ENCODE measurements around the gene TSHZ2.
A peak's percentile ranks its signal among the peaks of the same experiment; 100 is the strongest.

TSHZ2 gene

GRCh38 chr20:53202777-53203176 lies 230.6 kb downstream of the TSHZ2 start:
- H3K4me3 ChIP-seq (ENCODE audit: low read length in 2 of 2), result no peak overlapping the region
- no peaks in the 10 kb centered on the region for H3K9me3 ChIP-seq (ENCODE audit: control insufficient read depth in 2 of 2, low read length in 2 of 2)
- H3K4me1 ChIP-seq (ENCODE audit: control insufficient read depth, insufficient read depth, low read length), result no peaks in the 10 kb centered on the region
- H3K9ac ChIP-seq (ENCODE audit: low read length in 2 of 2), result no peak overlapping the region
- H3K27me3 ChIP-seq (ENCODE audit: control insufficient read depth in 1 of 2, insufficient read depth in 2 of 2, low read length in 2 of 2), result peaks cover 0 to 3% of the 10 kb centered on the region in 2 donors
- H3K27ac ChIP-seq (ENCODE audit: low read length), result no peak overlapping the region
- H3K36me3 ChIP-seq (ENCODE audit: control insufficient read depth in 2 of 2, insufficient read depth in 2 of 2, low read length in 2 of 2), result no peaks in the 10 kb centered on the region

- Histone ChIP-seq H3K4me3 (ENCODE audit: low read length in 2 of 2) (no peak overlapping the region), H3K27ac (ENCODE audit: low read length) (no peak overlapping the region), H3K9ac (ENCODE audit: low read length in 2 of 2) (no peak overlapping the region), H3K36me3 (ENCODE audit: control insufficient read depth in 2 of 2, insufficient read depth in 2 of 2, low read length in 2 of 2) (no peaks in the 10 kb centered on the region), H3K27me3 (ENCODE audit: control insufficient read depth in 1 of 2, insufficient read depth in 2 of 2, low read length in 2 of 2) (no peaks in the 10 kb centered on the region), H3K4me1 (ENCODE audit: control insufficient read depth, insufficient read depth, low read length) (no peaks in the 10 kb centered on the region), H3K9me3 (ENCODE audit: control insufficient read depth in 2 of 2, low read length in 2 of 2) (no peaks in the 10 kb centered on the region)
These were observed 232.9 kb downstream of the TSHZ2 start for GRCh38 chr20:53205046-53205445.

- Histone ChIP-seq H3K4me3 (ENCODE audit: low read length in 2 of 2) (no peak overlapping the region), H3K27me3 (ENCODE audit: control insufficient read depth in 1 of 2, insufficient read depth in 2 of 2, low read length in 2 of 2) (no peaks in the 10 kb centered on the region), H3K27ac (ENCODE audit: low read length) (no peak overlapping the region), H3K9me3 (ENCODE audit: control insufficient read depth in 2 of 2, low read length in 2 of 2) (no peaks in the 10 kb centered on the region), H3K36me3 (ENCODE audit: control insufficient read depth in 2 of 2, insufficient read depth in 2 of 2, low read length in 2 of 2) (no peaks in the 10 kb centered on the region), H3K4me1 (ENCODE audit: control insufficient read depth, insufficient read depth, low read length) (no peaks in the 10 kb centered on the region), H3K9ac (ENCODE audit: low read length in 2 of 2) (no peak overlapping the region)
These were observed 236.1 kb downstream of the TSHZ2 start for GRCh38 chr20:53208110-53208832.

GRCh38 chr20:53210041-53210440 lies 237.9 kb downstream of the TSHZ2 start:
- no peaks in the 10 kb centered on the region for H3K27me3 ChIP-seq (ENCODE audit: control insufficient read depth in 1 of 2, insufficient read depth in 2 of 2, low read length in 2 of 2)
- H3K4me1 ChIP-seq (ENCODE audit: control insufficient read depth, insufficient read depth, low read length), result no peaks in the 10 kb centered on the region
- no peaks in the 10 kb centered on the region for H3K36me3 ChIP-seq (ENCODE audit: control insufficient read depth in 2 of 2, insufficient read depth in 2 of 2, low read length in 2 of 2)
- H3K27ac ChIP-seq (ENCODE audit: low read length), result no peak overlapping the region
- no peak overlapping the region for H3K9ac ChIP-seq (ENCODE audit: low read length in 2 of 2)
- no peaks in the 10 kb centered on the region for H3K9me3 ChIP-seq (ENCODE audit: control insufficient read depth in 2 of 2, low read length in 2 of 2)
- H3K4me3 ChIP-seq (ENCODE audit: low read length in 2 of 2), result no peak overlapping the region

GRCh38 chr20:53210931-53211330 lies 238.8 kb downstream of the TSHZ2 start:
- Histone ChIP-seq H3K36me3 (ENCODE audit: control insufficient read depth in 2 of 2, insufficient read depth in 2 of 2, low read length in 2 of 2) (no peaks in the 10 kb centered on the region), H3K9me3 (ENCODE audit: control insufficient read depth in 2 of 2, low read length in 2 of 2) (no peaks in the 10 kb centered on the region), H3K4me1 (ENCODE audit: control insufficient read depth, insufficient read depth, low read length) (no peaks in the 10 kb centered on the region), H3K4me3 (ENCODE audit: low read length in 2 of 2) (no peak overlapping the region), H3K27me3 (ENCODE audit: control insufficient read depth in 1 of 2, insufficient read depth in 2 of 2, low read length in 2 of 2) (peaks cover 0 to 1% of the 10 kb centered on the region in 2 donors), H3K9ac (ENCODE audit: low read length in 2 of 2) (no peak overlapping the region), H3K27ac (ENCODE audit: low read length) (no peak overlapping the region)

- Histone ChIP-seq H3K4me1 (ENCODE audit: control insufficient read depth, insufficient read depth, low read length) (no peaks in the 10 kb centered on the region), H3K4me3 (ENCODE audit: low read length in 2 of 2) (no peak overlapping the region), H3K27me3 (ENCODE audit: control insufficient read depth in 1 of 2, insufficient read depth in 2 of 2, low read length in 2 of 2) (peaks cover 5 to 6% of the 10 kb centered on the region in 2 donors), H3K9ac (ENCODE audit: low read length in 2 of 2) (no peak overlapping the region), H3K27ac (ENCODE audit: low read length) (no peak overlapping the region), H3K9me3 (ENCODE audit: control insufficient read depth in 2 of 2, low read length in 2 of 2) (no peaks in the 10 kb centered on the region), H3K36me3 (ENCODE audit: control insufficient read depth in 2 of 2, insufficient read depth in 2 of 2, low read length in 2 of 2) (no peaks in the 10 kb centered on the region)
These were observed 239.9 kb downstream of the TSHZ2 start for GRCh38 chr20:53212018-53212417.

GRCh38 chr20:53214392-53214791 lies 242.2 kb downstream of the TSHZ2 start:
- Histone ChIP-seq H3K27me3 (ENCODE audit: control insufficient read depth in 1 of 2, insufficient read depth in 2 of 2, low read length in 2 of 2) (peaks cover 5 to 7% of the 10 kb centered on the region in 2 donors), H3K27ac (ENCODE audit: low read length) (no peak overlapping the region), H3K4me1 (ENCODE audit: control insufficient read depth, insufficient read depth, low read length) (no peaks in the 10 kb centered on the region), H3K4me3 (ENCODE audit: low read length in 2 of 2) (no peak overlapping the region), H3K9me3 (ENCODE audit: control insufficient read depth in 2 of 2, low read length in 2 of 2) (no peaks in the 10 kb centered on the region), H3K36me3 (ENCODE audit: control insufficient read depth in 2 of 2, insufficient read depth in 2 of 2, low read length in 2 of 2) (no peaks in the 10 kb centered on the region), H3K9ac (ENCODE audit: low read length in 2 of 2) (no peak overlapping the region)

- no peak overlapping the region for H3K27ac ChIP-seq (ENCODE audit: low read length)
- no peaks in the 10 kb centered on the region for H3K9me3 ChIP-seq (ENCODE audit: control insufficient read depth in 2 of 2, low read length in 2 of 2)
- H3K36me3 ChIP-seq (ENCODE audit: control insufficient read depth in 2 of 2, insufficient read depth in 2 of 2, low read length in 2 of 2), result no peaks in the 10 kb centered on the region
- no peak overlapping the region for H3K4me3 ChIP-seq (ENCODE audit: low read length in 2 of 2)
- no peaks in the 10 kb centered on the region for H3K4me1 ChIP-seq (ENCODE audit: control insufficient read depth, insufficient read depth, low read length)
- H3K9ac ChIP-seq (ENCODE audit: low read length in 2 of 2), result no peak overlapping the region
- peaks cover 5 to 7% of the 10 kb centered on the region in 2 donors for H3K27me3 ChIP-seq (ENCODE audit: control insufficient read depth in 1 of 2, insufficient read depth in 2 of 2, low read length in 2 of 2)
These were observed 243.0 kb downstream of the TSHZ2 start for GRCh38 chr20:53215166-53215565.

- Histone ChIP-seq H3K4me3 (ENCODE audit: low read length in 2 of 2) (no peak overlapping the region), H3K9me3 (ENCODE audit: control insufficient read depth in 2 of 2, low read length in 2 of 2) (no peaks in the 10 kb centered on the region), H3K27ac (ENCODE audit: low read length) (no peak overlapping the region), H3K4me1 (ENCODE audit: control insufficient read depth, insufficient read depth, low read length) (no peaks in the 10 kb centered on the region), H3K9ac (ENCODE audit: low read length in 2 of 2) (no peak overlapping the region), H3K36me3 (ENCODE audit: control insufficient read depth in 2 of 2, insufficient read depth in 2 of 2, low read length in 2 of 2) (no peaks in the 10 kb centered on the region), H3K27me3 (ENCODE audit: control insufficient read depth in 1 of 2, insufficient read depth in 2 of 2, low read length in 2 of 2) (peaks cover 5 to 7% of the 10 kb centered on the region in 2 donors)
These were observed 244.3 kb downstream of the TSHZ2 start for GRCh38 chr20:53216478-53216855.

GRCh38 chr20:53216856-53217576 lies 244.9 kb downstream of the TSHZ2 start:
- Histone ChIP-seq H3K27ac (ENCODE audit: low read length) (no peak overlapping the region), H3K4me3 (ENCODE audit: low read length in 2 of 2) (peak overlapping the region in 1 of 2 donors; percentile 47), H3K9ac (ENCODE audit: low read length in 2 of 2) (no peak overlapping the region), H3K9me3 (ENCODE audit: control insufficient read depth in 2 of 2, low read length in 2 of 2) (no peaks in the 10 kb centered on the region), H3K36me3 (ENCODE audit: control insufficient read depth in 2 of 2, insufficient read depth in 2 of 2, low read length in 2 of 2) (no peaks in the 10 kb centered on the region), H3K4me1 (ENCODE audit: control insufficient read depth, insufficient read depth, low read length) (no peaks in the 10 kb centered on the region), H3K27me3 (ENCODE audit: control insufficient read depth in 1 of 2, insufficient read depth in 2 of 2, low read length in 2 of 2) (peaks cover 5 to 7% of the 10 kb centered on the region in 2 donors)
